Choroid plexus epithelial cell (primary cell): Measurements from ENCODE around the gene CHRNA9.

Experiments used
- DNase-seq: peaks from one replicate; pipeline ENCODE4 v3.0.0-alpha.2; 2010; ENCODE audit warnings: low read depth
- H3K4me3 ChIP-seq: 2 replicates; pipeline ENCODE4 v1.5.1; 2011; ENCODE audit warnings: low read depth, mild to moderate bottlenecking, control low read depth, low read length, moderate library complexity
- CTCF ChIP-seq: conservative IDR thresholded peaks from 2 replicates; pipeline ENCODE4 v1.5.1; 2011; ENCODE audit warnings: low read depth, mild to moderate bottlenecking, control low read depth, inconsistent platforms, low read length, moderate library complexity

The CHRNA9 gene

DNA sequence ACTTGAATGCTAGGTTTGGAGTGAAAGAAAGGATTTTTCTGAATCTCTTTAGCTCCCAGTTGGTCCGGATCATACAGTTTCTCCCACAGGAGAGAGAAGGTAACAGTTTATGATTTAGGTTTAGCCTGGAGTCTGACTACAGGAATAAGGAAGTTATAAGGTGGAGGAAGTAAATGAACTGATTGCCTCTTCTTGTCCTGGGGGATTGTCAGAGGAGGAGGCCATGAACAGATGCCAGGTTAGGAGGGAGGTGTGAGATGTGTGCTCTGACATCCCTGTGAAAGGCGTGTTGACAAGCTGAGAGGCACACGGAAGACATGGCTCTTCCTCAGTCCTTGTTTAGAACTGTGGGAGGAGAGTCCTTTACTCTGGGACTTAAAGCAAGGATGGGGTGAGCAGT, 64.4 kb downstream of the CHRNA9 start:
- H3K4me3 ChIP-seq = no peak overlapping the region
- TF ChIP-seq CTCF = no peak
- DNase-seq = no peak

DNA sequence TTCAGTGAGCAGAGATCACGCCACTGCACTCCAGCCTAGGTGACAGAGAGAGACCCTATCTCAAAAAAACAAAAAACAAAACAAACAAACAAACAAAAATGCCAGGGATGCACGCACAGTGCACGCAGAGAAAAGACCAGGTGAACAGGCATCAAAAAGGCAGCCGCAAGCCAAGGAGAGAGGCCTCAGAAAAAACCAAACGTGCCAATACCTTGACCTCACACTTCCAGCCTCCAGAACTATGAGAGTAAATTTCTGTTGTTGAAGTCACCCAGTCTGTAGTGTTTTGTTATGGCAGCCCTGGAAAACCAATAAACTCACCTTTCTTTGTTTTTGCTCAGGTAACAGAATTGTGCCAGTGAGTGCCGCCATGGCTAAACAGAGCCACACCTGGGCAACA, 66.0 kb downstream of the CHRNA9 start:
- no peak for TF ChIP-seq CTCF
- no peak overlapping the region for H3K4me3 ChIP-seq
- no peak for DNase-seq

DNA sequence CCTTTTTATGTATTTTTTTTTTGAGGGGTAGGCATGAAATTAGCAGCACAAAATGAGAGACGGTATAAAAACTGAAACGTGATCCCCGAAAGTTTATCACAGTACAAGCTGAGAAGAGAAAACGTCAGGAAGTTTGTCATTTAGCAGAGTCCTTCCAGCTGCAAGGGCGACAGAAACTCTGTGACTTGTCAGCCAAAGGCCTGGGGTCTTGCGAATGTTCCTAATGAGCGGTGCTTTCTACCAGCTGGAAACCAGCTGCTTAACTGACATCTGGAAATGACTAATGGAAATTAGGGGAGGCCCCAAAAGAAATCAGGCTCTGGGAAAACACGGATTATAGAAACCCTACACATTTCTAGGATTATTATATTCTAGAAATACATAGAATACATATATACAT, 66.5 kb downstream of the CHRNA9 start:
- TF ChIP-seq CTCF = no peak
- no peak for DNase-seq

GRCh38 chr4:40402556-40402955, 67.4 kb downstream of the CHRNA9 start:
- no peak overlapping the region for H3K4me3 ChIP-seq
- DNase-seq = no peak
- no peak for TF ChIP-seq CTCF

More for the DNA sequence above, 66.5 kb downstream of the CHRNA9 start:
- H3K4me3 ChIP-seq = no peak overlapping the region

DNA sequence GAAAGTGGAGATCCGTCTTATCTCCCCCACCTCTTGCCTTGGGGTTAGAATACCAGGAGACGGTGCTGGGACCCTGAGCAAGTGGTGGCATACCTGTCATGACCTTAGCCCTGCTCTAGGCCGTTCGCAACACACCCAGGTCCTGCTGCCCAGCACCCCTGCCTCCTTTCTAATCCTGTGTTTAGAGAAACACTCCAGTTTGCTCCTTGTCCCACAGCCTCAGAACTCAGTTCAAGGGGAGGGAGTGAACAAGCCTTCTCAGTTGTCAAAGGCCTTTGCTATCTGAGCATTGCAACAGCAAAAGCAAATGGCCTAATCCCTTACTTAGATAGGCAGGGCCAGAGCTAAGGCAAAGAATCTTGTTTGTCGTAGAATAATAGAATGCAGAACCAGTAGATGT, 67.9 kb downstream of the CHRNA9 start:
- no peak for TF ChIP-seq CTCF
- no peak overlapping the region for H3K4me3 ChIP-seq
- no peak for DNase-seq
